OCI-LY7 (cell line): Measurements from ENCODE around the gene GRM5. TPM values are rescaled to one million over a fixed set of nuclear protein-coding genes. Genes with fewer than 3 reads are reported as not detected.

Experiments
- BruUV-seq: library from RNA; stranded (reverse); fragments of 400-500 nt; replicated peaks from 2 replicates; lab custom pipeline; 2021; lab: Mats Ljungman, UMichigan
- CTCF ChIA-PET: fragments of 300-600 bp; sonication (Branson Sonifier 250); formaldehyde crosslinking; loops from one replicate; lab custom pipeline; 2022; ENCODE audit warnings: antibody characterized with exemption; ENCODE audit not compliant: unreplicated experiment; lab: Charles Lee
- POLR2A ChIA-PET: fragments of 300-600 bp; sonication (Branson Sonifier 250); formaldehyde crosslinking; loops from one replicate; lab custom pipeline; 2022; ENCODE audit warnings: antibody characterized with exemption; lab: Charles Lee
- DNase-seq: peaks from one replicate; pipeline ENCODE4 v3.0.0-alpha.2; 2015; ENCODE audit warnings: low spot score
- H2AFZ ChIP-seq: fragments of 200-600 bp; sonication (generic), shearing (Covaris generic); 2 replicates; pipeline ENCODE4 v1.6.1; 2014; ENCODE audit warnings: mild to moderate bottlenecking, antibody characterized with exemption, low read length, moderate library complexity
- H3K27ac ChIP-seq: fragments of 200-600 bp; sonication (generic); 2 replicates; pipeline ENCODE4 v1.5.1; 2014; ENCODE audit warnings: mixed run types, low read depth, mild to moderate bottlenecking, moderate library complexity, low read length, inconsistent platforms; ENCODE audit not compliant: poor library complexity, severe bottlenecking
- H3K36me3 ChIP-seq: fragments of 200-600 bp; sonication (generic); 2 replicates; pipeline ENCODE4 v1.6.1; 2014; ENCODE audit warnings: mild to moderate bottlenecking, antibody characterized with exemption, low read length, moderate library complexity, mixed read lengths; ENCODE audit not compliant: insufficient read depth
- H3K4me1 ChIP-seq: fragments of 200-600 bp; sonication (generic); 2 replicates; pipeline ENCODE4 v1.5.1; 2014; ENCODE audit warnings: mild to moderate bottlenecking, low read length; ENCODE audit not compliant: insufficient read depth, poor library complexity, severe bottlenecking
- H3K4me2 ChIP-seq: fragments of 200-600 bp; sonication (generic); 2 replicates; pipeline ENCODE4 v1.6.1; 2014; ENCODE audit warnings: mild to moderate bottlenecking, low read length
- H3K4me3 ChIP-seq: fragments of 200-600 bp; sonication (generic); 2 replicates; pipeline ENCODE4 v1.5.1; 2014; ENCODE audit warnings: mild to moderate bottlenecking, low read depth, low read length; ENCODE audit not compliant: poor library complexity, severe bottlenecking
- H3K79me2 ChIP-seq: fragments of 200-600 bp; sonication (generic); 2 replicates; pipeline ENCODE4 v1.6.1; 2016; ENCODE audit warnings: low read depth, mild to moderate bottlenecking, low read length, moderate library complexity, mixed read lengths; ENCODE audit not compliant: insufficient read depth
- H3K9me2 ChIP-seq: fragments of 200-600 bp; sonication (generic); 2 replicates; pipeline ENCODE4 v1.6.1; 2016; ENCODE audit warnings: mild to moderate bottlenecking, low read length, mixed read lengths; ENCODE audit not compliant: insufficient read depth
- H3K9me3 ChIP-seq: fragments of 200-600 bp; sonication (generic); 2 replicates; pipeline ENCODE4 v1.6.1; 2014; ENCODE audit warnings: mild to moderate bottlenecking, mixed run types, low read length, mixed read lengths
- H4K20me1 ChIP-seq: fragments of 200-600 bp; sonication (generic); 2 replicates; pipeline ENCODE4 v1.6.1; 2014; ENCODE audit warnings: mild to moderate bottlenecking, antibody characterized with exemption, low read length, moderate library complexity, mixed read lengths; ENCODE audit not compliant: insufficient read depth
- EZH2phosphoT487 ChIP-seq: fragments of 200-600 bp; sonication (generic); IDR thresholded peaks from 2 replicates; pipeline ENCODE4 v1.6.1; 2018; ENCODE audit warnings: low read depth, borderline replicate concordance, mild to moderate bottlenecking, mixed run types, antibody characterized with exemption, low read length, moderate library complexity, mixed read lengths
- intact Hi-C: fragments of 100-400 bp; cut with micrococcal nuclease; formaldehyde crosslinking; loops from one replicate; pipeline ENCODE4 v1.10.0; 2022; ENCODE audit not compliant: unreplicated experiment
- total RNA-seq, 2 experiments: library from RNA; depleted of rRNA in 1 of 2; stranded (reverse); fragments of >200 nt in 1 of 2; shearing (Covaris generic) in 1 of 2; gene quantifications; 2 replicates each; pipeline ENCODE4 v1.2.3, GENCODE V29; 2014 to 2022
- TF ChIP-seq, protein P1 (sequence below): fragments of 200-600 bp; sonication (generic); conservative IDR thresholded peaks from 2 replicates; pipeline ENCODE4 v1.5.1; 2014; ENCODE audit warnings: mild to moderate bottlenecking, antibody characterized with exemption, low read length, moderate library complexity, mixed read lengths

Gene GRM5
- total RNA-seq, 2 experiments from 2014 or later, result not detected

DNA sequence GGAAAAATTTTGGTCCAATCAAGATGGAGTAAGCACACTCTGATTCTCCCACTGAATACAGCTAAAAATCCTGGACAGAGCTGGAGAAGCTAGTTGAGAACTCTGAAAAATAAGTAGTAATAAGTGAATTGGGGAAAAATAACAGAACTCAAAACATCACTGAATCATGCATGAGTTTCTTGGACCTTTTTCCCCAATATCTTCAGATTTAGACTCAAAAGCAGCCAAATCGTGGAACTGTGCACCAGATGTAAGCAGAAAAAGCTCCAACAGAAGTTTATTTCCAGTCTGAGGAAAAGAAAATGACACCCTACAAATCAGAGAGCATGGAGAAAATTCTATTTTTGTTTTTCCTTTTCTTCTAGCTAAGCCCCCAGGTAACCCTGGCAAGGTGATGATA is 448.6 kb downstream of the GRM5 start:
- no TSS peak for BruUV-seq
- Histone ChIP-seq H4K20me1 (no peaks in the 10 kb centered on the region), H3K9me3 (no peaks in the 10 kb centered on the region), H2AFZ (no peak overlapping the region), H3K36me3 (no peaks in the 10 kb centered on the region), H3K4me2 (no peak overlapping the region), H3K4me1 (no peaks in the 10 kb centered on the region), H3K9me2 (no peaks in the 10 kb centered on the region), H3K27ac (no peak overlapping the region), H3K4me3 (no peak overlapping the region), H3K79me2 (no peaks in the 10 kb centered on the region)
- DNase-seq, result no peak
- CTCF ChIA-PET, result no interaction called here
- no peak for TF ChIP-seq EZH2phosphoT487
- TF ChIP-seq, protein P1, sequence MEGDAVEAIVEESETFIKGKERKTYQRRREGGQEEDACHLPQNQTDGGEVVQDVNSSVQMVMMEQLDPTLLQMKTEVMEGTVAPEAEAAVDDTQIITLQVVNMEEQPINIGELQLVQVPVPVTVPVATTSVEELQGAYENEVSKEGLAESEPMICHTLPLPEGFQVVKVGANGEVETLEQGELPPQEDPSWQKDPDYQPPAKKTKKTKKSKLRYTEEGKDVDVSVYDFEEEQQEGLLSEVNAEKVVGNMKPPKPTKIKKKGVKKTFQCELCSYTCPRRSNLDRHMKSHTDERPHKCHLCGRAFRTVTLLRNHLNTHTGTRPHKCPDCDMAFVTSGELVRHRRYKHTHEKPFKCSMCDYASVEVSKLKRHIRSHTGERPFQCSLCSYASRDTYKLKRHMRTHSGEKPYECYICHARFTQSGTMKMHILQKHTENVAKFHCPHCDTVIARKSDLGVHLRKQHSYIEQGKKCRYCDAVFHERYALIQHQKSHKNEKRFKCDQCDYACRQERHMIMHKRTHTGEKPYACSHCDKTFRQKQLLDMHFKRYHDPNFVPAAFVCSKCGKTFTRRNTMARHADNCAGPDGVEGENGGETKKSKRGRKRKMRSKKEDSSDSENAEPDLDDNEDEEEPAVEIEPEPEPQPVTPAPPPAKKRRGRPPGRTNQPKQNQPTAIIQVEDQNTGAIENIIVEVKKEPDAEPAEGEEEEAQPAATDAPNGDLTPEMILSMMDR, result no peak
- POLR2A ChIA-PET, result no interaction called here
- intact Hi-C loops, result no loop called here

DNA sequence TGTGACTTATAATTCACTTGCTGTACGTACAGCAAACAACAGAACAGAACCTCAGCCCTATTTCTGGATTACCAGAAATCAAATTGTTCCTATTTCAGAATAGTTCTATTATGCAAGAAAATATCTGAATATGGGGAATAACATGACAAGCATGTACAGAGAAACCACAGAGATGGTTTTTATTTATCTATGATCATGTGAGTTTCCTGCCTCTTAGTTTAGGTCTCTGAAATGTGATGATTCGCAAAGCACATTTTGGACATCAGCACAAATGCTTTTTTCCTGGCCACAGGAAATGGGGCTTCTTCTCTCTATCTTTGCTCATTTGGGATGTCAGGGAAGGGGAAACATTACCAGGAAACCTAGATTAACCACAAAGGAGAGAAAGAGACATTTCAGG is 461.5 kb downstream of the GRM5 start:
- TF ChIP-seq, protein P1, result no peak
- TF ChIP-seq EZH2phosphoT487, result no peak
- POLR2A ChIA-PET, result no interaction called here
- Histone ChIP-seq H3K4me1 (no peaks in the 10 kb centered on the region), H3K79me2 (no peaks in the 10 kb centered on the region), H2AFZ (no peak overlapping the region), H3K9me2 (no peaks in the 10 kb centered on the region), H3K36me3 (no peaks in the 10 kb centered on the region), H3K4me3 (no peak overlapping the region), H3K27ac (no peak overlapping the region), H3K4me2 (no peak overlapping the region), H4K20me1 (no peaks in the 10 kb centered on the region), H3K9me3 (no peaks in the 10 kb centered on the region)
- CTCF ChIA-PET, result no interaction called here
- DNase-seq, result no peak
- intact Hi-C loops, result no loop called here
- BruUV-seq, result no TSS peak

DNA sequence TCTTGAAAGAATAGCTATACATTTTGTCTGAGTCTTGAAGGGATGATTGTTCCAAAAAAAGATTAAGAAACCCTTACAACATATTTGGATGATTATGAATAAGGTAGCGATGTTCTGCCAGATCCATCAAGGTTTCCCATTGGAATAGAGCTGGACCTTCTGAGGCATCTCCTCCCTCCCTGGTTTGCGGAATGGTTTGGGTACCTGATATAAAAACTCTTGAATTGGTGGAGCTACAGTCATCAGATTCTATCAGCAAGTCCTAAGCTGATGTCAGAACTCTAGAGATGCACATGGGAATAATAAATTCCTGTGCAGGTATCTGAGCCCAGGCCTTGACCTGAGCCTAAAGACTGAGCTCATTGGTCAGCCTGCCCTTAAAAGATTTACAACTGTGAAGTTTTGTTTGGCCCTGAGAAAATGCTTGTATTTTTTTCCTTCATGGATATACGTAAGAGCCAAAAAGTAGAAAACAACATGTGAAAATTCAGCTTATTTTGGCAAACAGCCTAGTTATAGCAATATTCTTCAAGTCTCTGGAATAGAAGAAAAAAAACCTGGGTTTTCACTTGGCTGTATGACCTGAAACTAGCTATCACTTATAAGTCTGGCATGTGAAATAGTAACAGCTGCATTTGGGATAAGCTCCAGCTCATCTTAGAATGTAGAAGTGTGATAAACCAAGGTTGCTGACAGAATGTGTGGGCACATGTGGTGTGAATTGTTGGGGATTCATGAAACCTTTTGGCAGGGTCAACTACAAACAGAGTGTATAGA is 462.5 kb downstream of the GRM5 start:
- Histone ChIP-seq H3K4me1 (no peaks in the 10 kb centered on the region), H2AFZ (no peak overlapping the region), H3K27ac (no peak overlapping the region), H4K20me1 (no peaks in the 10 kb centered on the region), H3K79me2 (no peaks in the 10 kb centered on the region), H3K4me3 (no peak overlapping the region), H3K4me2 (no peak overlapping the region), H3K9me3 (no peaks in the 10 kb centered on the region), H3K9me2 (no peaks in the 10 kb centered on the region), H3K36me3 (no peaks in the 10 kb centered on the region)
- no TSS peak for BruUV-seq
- TF ChIP-seq EZH2phosphoT487, result no peak
- TF ChIP-seq, protein P1, result no peak
- ChIA-PET POLR2A (interaction anchor here (0.6 to 1.5 kb wide), 3 partner anchors 12 to 238 kb away, joined by 3 to 4 read pairs (median 4); no protein-coding TSS in a partner anchor), CTCF (no interaction called here)
- DNase-seq, result no peak
- intact Hi-C loops, result no loop called here
